Right lobe of liver (tissue), 6 donors: ENCODE results near the gene MRGPRG. TPM values are rescaled to one million over a fixed set of nuclear protein-coding genes. Genes with fewer than 3 reads are reported as not detected.

Experiments used
- ATAC-seq, 4 donors: fragments of 200-7000 bp; cut with Tn5 transposase; one replicate each; pipeline ENCODE4 v1.9.1; 2020; ENCODE audit warnings: mild to moderate bottlenecking in 4 of 4, moderate library complexity in 4 of 4
- DNase-seq, 3 donors: peaks; one replicate each; pipeline ENCODE4 v3.0.0-alpha.2; 2020
- H3K27ac ChIP-seq, 3 donors: fragments of 200-600 bp; one replicate each; pipeline ENCODE4 v1.8.0; 2022
- H3K27me3 ChIP-seq, 2 donors: fragments of 200-600 bp; one replicate each; pipeline ENCODE4 v1.8.0; 2022
- H3K36me3 ChIP-seq, 4 donors: fragments of 200-600 bp; sonication (generic) in 1 of 4; one replicate each; pipeline versions ENCODE4 v1.5.1 to v1.8.0; 2017 to 2022; ENCODE audit warnings: control low read depth in 1 of 4
- H3K4me1 ChIP-seq, 4 donors: fragments of 200-600 bp; sonication (generic) in 1 of 4; one replicate each; pipeline versions ENCODE4 v1.5.1 to v1.8.0; 2017 to 2022; ENCODE audit warnings: control low read depth in 1 of 4
- H3K4me3 ChIP-seq, 3 donors: fragments of 200-600 bp; one replicate each; pipeline ENCODE4 v1.8.0; 2022
- H3K9me3 ChIP-seq, 4 donors: fragments of 200-600 bp; sonication (generic) in 1 of 4; one replicate each; pipeline versions ENCODE4 v1.5.1 to v1.8.0; 2017 to 2022; ENCODE audit warnings: control low read depth in 1 of 4
- POLR2A ChIP-seq: fragments of 450-650 bp; IDR thresholded peaks from one replicate; pipeline ENCODE4 v1.6.1; 2017; ENCODE audit warnings: antibody characterized with exemption, mild to moderate bottlenecking
- WGBS: methylation state at CpG from one replicate; pipeline ENCODE4 v1.1.6; 2018; ENCODE audit warnings: low coverage, low lambda C conversion rate; ENCODE audit not compliant: insufficient coverage; ENCODE audit errors: missing lambda C conversion rate; 5-methylcytosine and 5-hydroxymethylcytosine counted together
- intact Hi-C, 2 donors: fragments of 100-400 bp; cut with DNase I; formaldehyde crosslinking; loops; one replicate each; pipeline versions ENCODE4 v1.11.2 to v1.14.1; 2022
- total RNA-seq, 6 experiments: library from RNA; depleted of rRNA in 2 of 6; stranded (reverse); fragments of >200 nt in 2 of 6; fragmentation: NEBNext Ultra II Directional in 3 of 6; extraction: Animal tissue kit (Norgen Biotek cat#: 25700) in 3 of 6; gene quantifications; one replicate each; pipeline versions ENCODE4 v1.1.0 to v1.2.4, GENCODE V29; 2016 to 2023
- TF ChIP-seq, protein P1 (sequence below), 4 donors: fragments of 200-600 bp in 3 of 4; fragments of 450-650 bp in 1 of 4; IDR thresholded peaks; one replicate each; pipeline versions ENCODE4 v1.5.1 to v1.8.0; 2016 to 2022; ENCODE audit warnings: antibody characterized with exemption in 4 of 4, mild to moderate bottlenecking in 2 of 4
- donor health status: DM: no; HTN: yes; CAD: no.
- donor health status: DM: no; HTN: no; CAD: no.
- donor health status: DM: no; HTN: no; CAD: no.
- donor health status: DM: no; HTN: yes; CAD: no.
- donor health status: DM: no; HTN: yes; CAD: no.

Gene MRGPRG
- total RNA-seq, 6 experiments from 2014 or later, result not detected

DNA sequence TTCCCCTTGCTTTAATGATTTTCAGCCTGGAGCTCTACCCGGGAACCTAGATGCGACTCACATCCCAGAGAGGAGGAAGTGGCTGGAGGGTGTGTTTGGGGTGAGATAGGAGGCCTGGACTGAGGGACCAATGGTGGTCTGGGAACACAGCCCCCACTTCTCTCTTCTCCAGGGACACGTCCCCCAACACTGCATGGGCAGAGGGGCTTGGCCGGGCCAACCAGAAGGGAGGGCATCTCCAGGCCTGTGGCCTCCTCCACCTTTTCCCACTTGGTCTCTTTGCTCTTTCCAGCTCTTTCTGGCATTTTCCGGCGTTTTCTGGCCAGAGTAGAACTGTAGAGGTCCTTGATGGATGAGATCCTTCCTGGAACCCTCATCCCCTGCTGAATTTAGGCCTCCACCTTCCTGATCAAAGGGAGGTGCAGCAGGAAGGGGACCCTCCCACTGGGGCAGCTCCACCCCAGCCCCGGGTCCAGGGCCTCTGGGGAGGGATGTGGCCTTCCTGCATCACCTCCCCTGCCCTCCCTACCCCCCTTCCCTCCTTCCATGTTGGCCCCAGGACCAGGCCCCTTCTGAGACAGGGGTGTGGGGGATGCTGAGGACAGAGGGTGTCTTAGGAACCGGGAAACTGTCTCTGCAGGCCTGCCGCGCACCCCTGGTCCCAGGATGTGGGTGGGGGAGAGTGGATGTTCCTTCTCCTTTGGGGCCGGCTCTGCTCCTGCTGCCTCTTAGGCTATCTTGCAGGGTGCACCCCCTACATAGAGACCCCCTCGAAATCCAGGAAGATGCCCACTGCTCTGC is 24.4 kb downstream of the MRGPRG start:
- DNase-seq (peak in 1 of 3 donors; percentile 46), ATAC-seq (no peak)
- Histone ChIP-seq H3K4me3 (no peak overlapping the region), H3K4me1 (no peaks in the 10 kb centered on the region), H3K9me3 (no peaks in the 10 kb centered on the region), H3K36me3 (no peaks in the 10 kb centered on the region), H3K27ac (no peak overlapping the region), H3K27me3 (no peaks in the 10 kb centered on the region)
- intact Hi-C loops, result no loop called here
- TF ChIP-seq POLR2A, result no peak
- TF ChIP-seq, protein P1, sequence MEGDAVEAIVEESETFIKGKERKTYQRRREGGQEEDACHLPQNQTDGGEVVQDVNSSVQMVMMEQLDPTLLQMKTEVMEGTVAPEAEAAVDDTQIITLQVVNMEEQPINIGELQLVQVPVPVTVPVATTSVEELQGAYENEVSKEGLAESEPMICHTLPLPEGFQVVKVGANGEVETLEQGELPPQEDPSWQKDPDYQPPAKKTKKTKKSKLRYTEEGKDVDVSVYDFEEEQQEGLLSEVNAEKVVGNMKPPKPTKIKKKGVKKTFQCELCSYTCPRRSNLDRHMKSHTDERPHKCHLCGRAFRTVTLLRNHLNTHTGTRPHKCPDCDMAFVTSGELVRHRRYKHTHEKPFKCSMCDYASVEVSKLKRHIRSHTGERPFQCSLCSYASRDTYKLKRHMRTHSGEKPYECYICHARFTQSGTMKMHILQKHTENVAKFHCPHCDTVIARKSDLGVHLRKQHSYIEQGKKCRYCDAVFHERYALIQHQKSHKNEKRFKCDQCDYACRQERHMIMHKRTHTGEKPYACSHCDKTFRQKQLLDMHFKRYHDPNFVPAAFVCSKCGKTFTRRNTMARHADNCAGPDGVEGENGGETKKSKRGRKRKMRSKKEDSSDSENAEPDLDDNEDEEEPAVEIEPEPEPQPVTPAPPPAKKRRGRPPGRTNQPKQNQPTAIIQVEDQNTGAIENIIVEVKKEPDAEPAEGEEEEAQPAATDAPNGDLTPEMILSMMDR (IDR thresholded peaks at IDR 0.05), result no peak
- 29% methylated on average over 4 of the region's 12 CpGs for WGBS

DNA sequence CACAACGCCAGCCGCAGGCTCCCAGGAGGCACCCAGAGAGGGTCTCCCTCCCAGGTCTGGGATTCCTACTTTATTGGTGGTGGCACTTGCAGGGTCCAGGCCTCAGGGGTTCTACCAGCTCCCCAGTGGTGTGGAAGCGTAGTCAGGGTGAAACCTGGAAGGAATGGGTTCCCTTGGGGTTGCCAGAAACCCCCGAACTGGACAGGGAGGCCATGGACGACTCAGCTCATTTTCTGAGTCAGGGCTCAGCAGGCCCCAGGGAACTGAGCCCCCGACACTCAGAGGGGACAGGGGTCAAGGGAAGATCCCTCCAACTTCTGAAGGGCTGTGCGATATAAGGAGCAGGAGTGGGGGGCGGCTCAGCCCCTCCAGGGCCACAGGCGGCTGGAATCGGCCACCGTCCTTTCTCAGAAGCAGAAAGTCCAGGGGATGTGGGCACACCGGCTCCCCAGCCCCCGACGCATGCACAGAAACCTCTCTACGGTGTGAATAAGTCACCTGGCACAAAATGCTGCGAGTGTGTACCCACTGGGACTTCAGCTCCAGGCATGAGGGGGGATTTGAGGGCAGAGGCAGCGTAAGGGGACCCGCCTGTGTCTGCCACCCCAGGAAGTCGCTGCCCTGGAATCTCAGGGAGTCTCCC is 25.1 kb downstream of the MRGPRG start:
- no peaks in the 10 kb centered on the region for H3K9me3 ChIP-seq
- H3K27me3 ChIP-seq, result no peaks in the 10 kb centered on the region
- no peaks in the 10 kb centered on the region for H3K36me3 ChIP-seq
- no peaks in the 10 kb centered on the region for H3K4me1 ChIP-seq
- no peak for TF ChIP-seq POLR2A
- TF ChIP-seq, protein P1 (IDR thresholded peaks at IDR 0.05), result no peak
- ATAC-seq, result no peak
- intact Hi-C loops, result no loop called here
- H3K4me3 ChIP-seq, result no peak overlapping the region
- DNase-seq, result peak in 1 of 3 donors; percentile 45
- H3K27ac ChIP-seq, result no peak overlapping the region
- 43% methylated on average over 4 of the region's 19 CpGs for WGBS

DNA sequence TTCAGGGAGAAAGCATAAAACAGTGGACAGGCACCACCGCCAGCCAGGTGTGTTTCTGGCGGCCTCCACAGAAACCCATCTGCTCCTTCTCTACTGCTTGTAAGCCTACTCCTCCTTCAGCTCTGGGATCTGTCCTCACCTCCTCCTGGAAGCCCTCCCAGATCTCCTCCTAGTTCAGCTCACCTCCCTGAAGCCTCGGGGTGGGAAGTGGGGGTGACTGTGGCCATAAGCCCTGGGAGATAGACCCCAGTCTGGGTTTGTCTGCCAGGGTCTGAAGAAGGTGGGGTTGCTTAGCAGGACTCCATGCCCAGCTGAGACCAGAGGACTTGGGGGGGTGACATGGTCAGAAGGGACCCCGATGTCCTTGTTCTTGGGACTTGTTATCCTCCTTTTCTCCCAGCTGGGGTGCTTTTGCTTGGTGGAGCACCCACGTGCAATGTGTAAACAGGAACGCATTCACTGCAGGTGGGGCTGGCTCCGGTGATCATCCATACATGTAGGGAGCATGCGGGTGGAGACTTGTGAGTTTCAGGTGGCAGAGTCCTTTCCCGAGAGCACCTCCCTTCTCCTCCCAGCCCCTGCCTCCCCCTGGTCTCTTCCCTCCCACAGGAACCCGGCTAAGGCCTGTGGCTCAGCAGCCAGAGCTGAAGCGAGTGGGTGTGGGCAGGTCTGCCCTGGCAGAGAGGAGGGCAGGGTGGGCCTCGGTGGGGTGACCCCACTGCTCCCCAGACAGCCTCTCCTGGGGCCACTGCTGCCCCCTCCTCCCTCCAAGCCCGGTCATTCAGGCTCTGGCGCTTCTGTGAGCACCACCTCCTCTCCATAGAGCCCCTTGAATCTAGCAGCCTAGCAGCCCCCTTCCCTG is 25.9 kb downstream of the MRGPRG start:
- Histone ChIP-seq H3K36me3 (no peaks in the 10 kb centered on the region), H3K27ac (no peak overlapping the region), H3K4me3 (no peak overlapping the region), H3K9me3 (no peaks in the 10 kb centered on the region), H3K4me1 (no peaks in the 10 kb centered on the region), H3K27me3 (no peaks in the 10 kb centered on the region)
- ATAC-seq (no peak), DNase-seq (peak in 1 of 3 donors; percentile 35)
- intact Hi-C loops, result no loop called here
- whole genome bisulfite sequencing, result 67% methylated on average over 4 of the region's 14 CpGs
- TF ChIP-seq, protein P1 (IDR thresholded peaks at IDR 0.05), result no peak
- TF ChIP-seq POLR2A, result no peak

DNA sequence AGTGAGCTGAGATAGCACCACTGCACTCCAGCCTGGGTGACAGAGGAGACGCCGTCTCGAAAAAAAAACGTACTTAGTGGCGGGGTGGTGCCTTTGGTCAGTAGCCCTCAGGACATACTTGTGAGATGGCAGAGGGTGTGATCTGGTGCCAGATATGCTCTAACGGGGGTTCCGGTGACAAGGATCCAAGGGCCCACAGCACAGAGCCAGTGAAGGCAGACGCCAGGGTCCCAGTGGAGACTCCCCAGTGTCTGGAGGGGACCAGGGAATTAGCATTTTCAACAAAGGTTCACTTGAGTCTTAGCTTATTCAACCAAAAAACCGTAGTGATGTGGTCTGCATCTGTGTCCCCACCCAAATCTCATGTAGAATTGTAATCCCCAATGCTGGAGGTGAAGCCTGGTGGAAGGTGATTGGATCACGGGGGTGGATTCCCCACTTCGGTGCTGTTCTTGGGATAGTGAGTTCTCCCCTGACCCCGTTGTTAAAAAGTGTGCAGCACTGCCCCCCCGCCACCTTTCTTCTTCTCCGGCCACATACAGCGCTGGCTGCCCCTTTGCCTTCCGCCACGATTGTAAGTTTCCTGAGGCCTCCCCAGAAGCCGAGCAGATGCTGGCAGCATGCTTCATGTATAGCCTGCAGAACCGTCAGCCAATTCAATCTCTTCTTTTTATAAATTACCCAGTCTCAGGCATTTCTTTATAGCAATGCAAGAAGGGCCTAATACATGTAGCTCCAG is 26.9 kb downstream of the MRGPRG start:
- WGBS, result 77% methylated on average over 10 of the region's 19 CpGs
- Histone ChIP-seq H3K9me3 (no peaks in the 10 kb centered on the region), H3K36me3 (no peaks in the 10 kb centered on the region), H3K27me3 (no peaks in the 10 kb centered on the region), H3K4me1 (no peaks in the 10 kb centered on the region), H3K27ac (no peak overlapping the region), H3K4me3 (no peak overlapping the region)
- ATAC-seq (no peak), DNase-seq (peak in 1 of 3 donors; percentile 22)
- intact Hi-C loops, result no loop called here
- TF ChIP-seq, protein P1 (IDR thresholded peaks at IDR 0.05), result no peak
- no peak for TF ChIP-seq POLR2A
